GM19468 (cell line): ENCODE data around the gene AAGAB.
"Not testable (repeated sequence)": the region's sequence is repeated elsewhere in the genome, so short reads cannot be mapped to it uniquely, and the experiment has no call there.

Experiments
- ATAC-seq: cut with Tn5 transposase; IDR thresholded peaks from one replicate; pipeline ENCODE4 v1.9.1; 2021; ENCODE audit warnings: mild to moderate bottlenecking, moderate library complexity, moderate number of reproducible peaks; ENCODE audit not compliant: unreplicated experiment; ENCODE audit errors: extremely low read depth

Gene AAGAB

GRCh38 chr15:67254238-67255175, at the start of gene AAGAB, which contains the start of gene IQCH:
Gene AAGAB (minus strand): TSS chr15:67254661. CDS start chr15:67254631, 30 bp downstream.
Gene IQCH (plus strand): TSS chr15:67254786. CDS start chr15:67254897, 111 bp downstream.
- peak; percentile 79 for ATAC-seq

- no peak for ATAC-seq
These were observed 49.3 kb upstream of the AAGAB start for GRCh38 chr15:67303490-67304363.

GRCh38 chr15:67300266-67301025, 46.0 kb upstream of the AAGAB start:
- ATAC-seq, result no peak

GRCh38 chr15:67296684-67297083, 42.2 kb upstream of the AAGAB start:
- no peak for ATAC-seq

- no peak for ATAC-seq
These were observed 41.7 kb upstream of the AAGAB start for GRCh38 chr15:67296188-67296587.

GRCh38 chr15:67290319-67290718, 35.9 kb upstream of the AAGAB start:
- ATAC-seq, result no peak

- not testable (repeated sequence) for ATAC-seq
These were observed 31.9 kb upstream of the AAGAB start for GRCh38 chr15:67286400-67286799.

GRCh38 chr15:67285625-67286024, 31.2 kb upstream of the AAGAB start:
- not testable (repeated sequence) for ATAC-seq

GRCh38 chr15:67281714-67282113, 27.3 kb upstream of the AAGAB start:
- no peak for ATAC-seq

GRCh38 chr15:67280217-67280616, 25.8 kb upstream of the AAGAB start:
- no peak for ATAC-seq

GRCh38 chr15:67276666-67277065, 22.2 kb upstream of the AAGAB start:
- no peak for ATAC-seq

- no peak for ATAC-seq
These were observed 19.8 kb upstream of the AAGAB start for GRCh38 chr15:67274236-67274635.

GRCh38 chr15:67267951-67268941, 13.8 kb upstream of the AAGAB start:
- no peak for ATAC-seq

- ATAC-seq, result no peak
These were observed 13.0 kb upstream of the AAGAB start for GRCh38 chr15:67267440-67267839.

GRCh38 chr15:67266870-67267269, 12.4 kb upstream of the AAGAB start:
- no peak for ATAC-seq

- ATAC-seq, result no peak
These were observed 5.3 kb upstream of the AAGAB start for GRCh38 chr15:67259806-67260205.

- no peak for ATAC-seq
These were observed 4.9 kb upstream of the AAGAB start for GRCh38 chr15:67259379-67259778.

GRCh38 chr15:67258412-67258811, 4.0 kb upstream of the AAGAB start:
- ATAC-seq, result not testable (repeated sequence)

- ATAC-seq, result no peak
These were observed 1.6 kb upstream of the AAGAB start for GRCh38 chr15:67256051-67256450.
